Adrenal gland (tissue), 5 donors: ENCODE data around the gene PVALEF.

Experiments used
- CTCF ChIP-seq, 6 experiments: fragments of 450-650 bp in 4 of 6; fragments of 200-600 bp in 2 of 6; sonication (generic) in 1 of 6; IDR thresholded peaks; 1 replicate in 5 of 6; 2 replicates in 1 of 6; pipeline versions ENCODE4 v1.5.1 to v1.8.0; 2016 to 2021; ENCODE audit warnings: antibody characterized with exemption in 6 of 6, mild to moderate bottlenecking in 2 of 6, moderate library complexity in 1 of 6
- POLR2A ChIP-seq, 2 donors: fragments of 450-650 bp; IDR thresholded peaks; one replicate each; pipeline ENCODE4 v1.6.1; 2017; ENCODE audit warnings: antibody characterized with exemption in 2 of 2, mild to moderate bottlenecking in 2 of 2, moderate library complexity in 1 of 2
- donor health status: DM: no; HTN: no; CAD: no.

GRCh38 chr17:81230043-81230820 lies 64.9 kb downstream of the PVALEF start:
- peak in 1 of 6 experiments; percentile 28 for TF ChIP-seq CTCF (IDR thresholded peaks at IDR 0.05)
- TF ChIP-seq POLR2A (IDR thresholded peaks at IDR 0.05): no peak
